Stimulated activated naive CD8-positive, alpha-beta T cell treated with anti-CD3 and anti-CD28 coated beads, Interleukin-15, Interleukin-2, amounts not matched to agents 100 U/mL and 50 U/mL, for 24 hours (primary cell): ENCODE data around the gene CPNE4.

ENCODE experiments used
- ATAC-seq: fragments of 150-1000 bp; cut with Tn5 transposase; one replicate; pipeline ENCODE4 v1.10.0; 2021
- DNase-seq: peaks from one replicate; pipeline ENCODE4 v3.0.0; 2021

CPNE4 gene

GRCh38 chr3:131733086-131733841 is 301.6 kb downstream of the CPNE4 start:
- no peak for ATAC-seq

GRCh38 chr3:131731709-131732108 is 303.1 kb downstream of the CPNE4 start:
- ATAC-seq = peak; percentile 70
- peak; percentile 20 for DNase-seq

More at GRCh38 chr3:131733086-131733841, 301.6 kb downstream of the CPNE4 start:
- no peak for DNase-seq

GRCh38 chr3:131730581-131730980 is 304.2 kb downstream of the CPNE4 start:
- DNase-seq (no peak), ATAC-seq (no peak)

- ATAC-seq = no peak
- DNase-seq = no peak
Measured at GRCh38 chr3:131729643-131730017, 305.2 kb downstream of the CPNE4 start.

- ATAC-seq (no peak), DNase-seq (no peak)
Measured at GRCh38 chr3:131728898-131729642, 305.7 kb downstream of the CPNE4 start.

GRCh38 chr3:131725414-131725813 is 309.4 kb downstream of the CPNE4 start:
- DNase-seq (no peak), ATAC-seq (no peak)

GRCh38 chr3:131723343-131723742 is 311.5 kb downstream of the CPNE4 start:
- DNase-seq (no peak), ATAC-seq (no peak)

- ATAC-seq = no peak
- DNase-seq = no peak
Measured at GRCh38 chr3:131717493-131717892, 317.3 kb downstream of the CPNE4 start.

GRCh38 chr3:131716943-131717342 is 317.9 kb downstream of the CPNE4 start:
- no peak for ATAC-seq
- no peak for DNase-seq

- DNase-seq (no peak), ATAC-seq (no peak)
Measured at GRCh38 chr3:131716007-131716406, 318.8 kb downstream of the CPNE4 start.

GRCh38 chr3:131714585-131715220 is 320.1 kb downstream of the CPNE4 start:
- no peak for DNase-seq
- no peak for ATAC-seq

- ATAC-seq (no peak), DNase-seq (no peak)
Measured at GRCh38 chr3:131713416-131714123, 321.2 kb downstream of the CPNE4 start.

- no peak for DNase-seq
- ATAC-seq = no peak
Measured at GRCh38 chr3:131712662-131713061, 322.2 kb downstream of the CPNE4 start.

- no peak for ATAC-seq
Measured at GRCh38 chr3:131711114-131711768, 323.6 kb downstream of the CPNE4 start.

GRCh38 chr3:131708241-131708640 is 326.6 kb downstream of the CPNE4 start:
- DNase-seq = no peak
- no peak for ATAC-seq

More at GRCh38 chr3:131711114-131711768, 323.6 kb downstream of the CPNE4 start:
- DNase-seq = no peak

GRCh38 chr3:131705558-131706051 is 329.2 kb downstream of the CPNE4 start:
- DNase-seq = no peak

GRCh38 chr3:131705099-131705498 is 329.7 kb downstream of the CPNE4 start:
- ATAC-seq = no peak

More at GRCh38 chr3:131705558-131706051, 329.2 kb downstream of the CPNE4 start:
- ATAC-seq = no peak

GRCh38 chr3:131704098-131704497 is 330.7 kb downstream of the CPNE4 start:
- no peak for DNase-seq
- no peak for ATAC-seq

More at GRCh38 chr3:131705099-131705498, 329.7 kb downstream of the CPNE4 start:
- DNase-seq = no peak

- no peak for ATAC-seq
- no peak for DNase-seq
Measured at GRCh38 chr3:131702146-131702545, 332.7 kb downstream of the CPNE4 start.

- ATAC-seq (no peak), DNase-seq (no peak)
Measured at GRCh38 chr3:131701153-131701770, 333.6 kb downstream of the CPNE4 start.

GRCh38 chr3:131699001-131699400 is 335.8 kb downstream of the CPNE4 start:
- no peak for ATAC-seq

More at GRCh38 chr3:131699001-131699400, 335.8 kb downstream of the CPNE4 start:
- no peak for DNase-seq
